ENCODE data around the gene SLC9A9. TPM values are rescaled to one million over a fixed set of nuclear protein-coding genes. Genes with fewer than 3 reads are reported as not detected.

SLC9A9 gene
- polyA plus RNA-seq, 1 experiment = 2.4 TPM

GRCh38 chr3:143657391-143657790 lies 190.9 kb downstream of the SLC9A9 start:
- POLR2A ChIA-PET = no interaction called here
- H3K4me3 ChIP-seq (ENCODE audit: low read depth, low read length) = no peak overlapping the region
- no peak for TF ChIP-seq CTCF (IDR thresholded peaks at IDR 0.05; ENCODE audit: insufficient read depth, low read depth, low read length)
- H3K36me3 ChIP-seq (ENCODE audit: control insufficient read depth, insufficient read depth, low read length) = no peaks in the 10 kb centered on the region
- no peak for DNase-seq (ENCODE audit: low read depth)
- CTCF ChIA-PET = interaction anchor here (1.1 to 1.6 kb wide), 2 partner anchors 13 to 17 kb away, joined by 4 to 5 read pairs; no protein-coding TSS in a partner anchor
- H3K27me3 ChIP-seq (ENCODE audit: control insufficient read depth, insufficient read depth, low read length) = no peaks in the 10 kb centered on the region

- no peak for DNase-seq (ENCODE audit: low read depth)
- no peak overlapping the region for H3K4me3 ChIP-seq (ENCODE audit: low read depth, low read length)
- TF ChIP-seq CTCF (IDR thresholded peaks at IDR 0.05; ENCODE audit: insufficient read depth, low read depth, low read length) = no peak
- no peaks in the 10 kb centered on the region for H3K27me3 ChIP-seq (ENCODE audit: control insufficient read depth, insufficient read depth, low read length)
- ChIA-PET CTCF (interaction anchor here (1.0 kb wide), 1 partner anchor 11 kb away, joined by 5 read pairs; no protein-coding TSS in a partner anchor), POLR2A (interaction anchor here (0.5 kb wide), 1 partner anchor 43 kb away, joined by 3 read pairs; no protein-coding TSS in a partner anchor)
- H3K36me3 ChIP-seq (ENCODE audit: control insufficient read depth, insufficient read depth, low read length) = no peaks in the 10 kb centered on the region
Measured at GRCh38 chr3:143654906-143655305, 193.4 kb downstream of the SLC9A9 start.

GRCh38 chr3:143653935-143654334 lies 194.3 kb downstream of the SLC9A9 start:
- ChIA-PET CTCF (interaction anchor here (1.0 kb wide), 1 partner anchor 10 kb away, joined by 5 read pairs; no protein-coding TSS in a partner anchor), POLR2A (no interaction called here)
- H3K4me3 ChIP-seq (ENCODE audit: low read depth, low read length) = no peak overlapping the region
- no peaks in the 10 kb centered on the region for H3K27me3 ChIP-seq (ENCODE audit: control insufficient read depth, insufficient read depth, low read length)
- no peaks in the 10 kb centered on the region for H3K36me3 ChIP-seq (ENCODE audit: control insufficient read depth, insufficient read depth, low read length)
- DNase-seq (ENCODE audit: low read depth) = no peak
- TF ChIP-seq CTCF (IDR thresholded peaks at IDR 0.05; ENCODE audit: insufficient read depth, low read depth, low read length) = no peak

- Histone ChIP-seq H3K36me3 (ENCODE audit: control insufficient read depth, insufficient read depth, low read length) (no peaks in the 10 kb centered on the region), H3K4me3 (ENCODE audit: low read depth, low read length) (no peak overlapping the region), H3K27me3 (ENCODE audit: control insufficient read depth, insufficient read depth, low read length) (no peaks in the 10 kb centered on the region)
- POLR2A ChIA-PET = no interaction called here
- no peak for DNase-seq (ENCODE audit: low read depth)
- no peak for TF ChIP-seq CTCF (IDR thresholded peaks at IDR 0.05; ENCODE audit: insufficient read depth, low read depth, low read length)
- CTCF ChIA-PET = no interaction called here
Measured at GRCh38 chr3:143653493-143653892, 194.8 kb downstream of the SLC9A9 start.

- ChIA-PET POLR2A (no interaction called here), CTCF (no interaction called here)
- Histone ChIP-seq H3K4me3 (ENCODE audit: low read depth, low read length) (no peak overlapping the region), H3K36me3 (ENCODE audit: control insufficient read depth, insufficient read depth, low read length) (no peaks in the 10 kb centered on the region), H3K27me3 (ENCODE audit: control insufficient read depth, insufficient read depth, low read length) (no peaks in the 10 kb centered on the region)
- no peak for DNase-seq (ENCODE audit: low read depth)
- TF ChIP-seq CTCF (IDR thresholded peaks at IDR 0.05; ENCODE audit: insufficient read depth, low read depth, low read length) = no peak
Measured at GRCh38 chr3:143652118-143652517, 196.2 kb downstream of the SLC9A9 start.
